HFF-Myc (cell line): ENCODE measurements around the gene FAM193B.
A peak's percentile ranks its signal among the peaks of the same experiment; 100 is the strongest.

ENCODE experiments used
- DNase-seq: peaks from one replicate; pipeline ENCODE4 v3.0.0-alpha.2; 2011; ENCODE audit warnings: low read depth; ENCODE audit errors: extremely low read depth
- H3K4me3 ChIP-seq: replicated peaks from 2 replicates; pipeline ENCODE4 v1.5.1; 2011; ENCODE audit warnings: low read depth, mild to moderate bottlenecking, control low read depth, low read length
- TF ChIP-seq, protein P1 (sequence below): IDR thresholded peaks from 2 replicates; pipeline ENCODE4 v1.5.1; 2012; ENCODE audit warnings: mild to moderate bottlenecking, low read depth, low read length, control low read depth; ENCODE audit errors: missing control alignments

Gene FAM193B

DNA sequence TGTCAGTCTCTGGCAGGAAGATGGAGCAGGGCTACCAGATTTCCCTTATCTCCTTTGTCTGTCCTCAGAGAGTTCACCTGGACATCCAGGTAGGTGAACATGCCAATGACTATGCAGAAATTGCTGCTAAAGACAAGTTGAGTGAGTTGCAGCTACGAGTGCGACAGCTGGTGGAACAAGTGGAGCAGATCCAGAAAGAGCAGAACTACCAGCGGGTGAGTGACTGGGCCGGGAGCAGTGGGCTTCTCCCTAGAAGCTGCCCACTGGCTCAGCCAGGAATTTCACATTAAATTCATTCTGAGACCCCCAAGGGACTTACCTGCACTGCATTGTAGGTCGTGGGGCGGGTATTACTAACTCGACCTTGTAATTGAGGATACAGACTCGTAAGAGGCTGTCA, 39.7 kb upstream of the FAM193B start:
- TF ChIP-seq, protein P1, sequence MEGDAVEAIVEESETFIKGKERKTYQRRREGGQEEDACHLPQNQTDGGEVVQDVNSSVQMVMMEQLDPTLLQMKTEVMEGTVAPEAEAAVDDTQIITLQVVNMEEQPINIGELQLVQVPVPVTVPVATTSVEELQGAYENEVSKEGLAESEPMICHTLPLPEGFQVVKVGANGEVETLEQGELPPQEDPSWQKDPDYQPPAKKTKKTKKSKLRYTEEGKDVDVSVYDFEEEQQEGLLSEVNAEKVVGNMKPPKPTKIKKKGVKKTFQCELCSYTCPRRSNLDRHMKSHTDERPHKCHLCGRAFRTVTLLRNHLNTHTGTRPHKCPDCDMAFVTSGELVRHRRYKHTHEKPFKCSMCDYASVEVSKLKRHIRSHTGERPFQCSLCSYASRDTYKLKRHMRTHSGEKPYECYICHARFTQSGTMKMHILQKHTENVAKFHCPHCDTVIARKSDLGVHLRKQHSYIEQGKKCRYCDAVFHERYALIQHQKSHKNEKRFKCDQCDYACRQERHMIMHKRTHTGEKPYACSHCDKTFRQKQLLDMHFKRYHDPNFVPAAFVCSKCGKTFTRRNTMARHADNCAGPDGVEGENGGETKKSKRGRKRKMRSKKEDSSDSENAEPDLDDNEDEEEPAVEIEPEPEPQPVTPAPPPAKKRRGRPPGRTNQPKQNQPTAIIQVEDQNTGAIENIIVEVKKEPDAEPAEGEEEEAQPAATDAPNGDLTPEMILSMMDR, result no peak
- H3K4me3 ChIP-seq, result no peak overlapping the region
- no peak for DNase-seq

- H3K4me3 ChIP-seq, result peak overlapping the region; percentile 67
- DNase-seq, result no peak
- TF ChIP-seq, protein P1, result no peak
Observed at GRCh38 chr5:177593511-177593910, 39.1 kb upstream of the FAM193B start.

GRCh38 chr5:177592905-177593304, 38.5 kb upstream of the FAM193B start:
- TF ChIP-seq, protein P1, result no peak
- H3K4me3 ChIP-seq, result peak overlapping the region; percentile 67
- no peak for DNase-seq

DNA sequence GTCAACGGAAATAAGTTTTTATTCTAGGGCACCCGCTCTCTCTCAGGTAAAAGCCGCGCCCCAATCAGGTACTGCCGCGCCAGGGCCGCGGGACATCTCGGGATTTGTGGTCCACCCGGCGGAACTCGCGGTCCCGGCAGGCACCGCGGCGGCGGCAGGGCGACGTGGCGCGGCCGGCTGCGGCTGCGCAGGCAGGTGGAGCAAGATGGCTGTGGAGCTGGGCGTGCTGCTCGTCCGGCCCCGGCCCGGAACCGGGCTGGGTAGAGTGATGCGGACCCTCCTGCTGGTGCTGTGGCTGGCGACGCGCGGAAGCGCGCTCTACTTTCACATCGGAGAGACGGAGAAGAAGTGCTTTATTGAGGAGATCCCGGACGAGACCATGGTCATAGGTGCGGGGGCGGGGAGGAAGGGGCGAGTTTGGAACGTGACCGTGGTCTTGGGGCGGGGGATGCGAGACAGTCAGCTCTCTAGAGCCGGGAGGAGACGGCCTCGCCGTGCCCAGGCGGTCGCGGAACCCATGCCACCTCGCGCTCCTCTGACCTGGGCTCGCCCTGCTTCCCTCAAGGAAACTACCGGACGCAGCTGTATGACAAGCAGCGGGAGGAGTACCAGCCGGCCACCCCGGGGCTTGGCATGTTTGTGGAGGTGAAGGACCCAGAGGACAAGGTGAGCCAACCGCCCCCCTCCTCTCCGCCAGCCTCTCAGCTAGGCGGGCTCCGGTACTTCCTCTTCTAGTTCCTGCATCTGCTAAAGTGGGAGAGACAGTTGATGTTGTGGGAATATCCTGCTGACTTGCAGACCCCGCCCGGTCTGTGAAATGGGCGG, 37.9 kb upstream of the FAM193B start, which contains the start of gene TMED9:
Gene TMED9, plus strand, starts transcription at position 194 of the 825 bp plus-strand sequence. Its CDS starts 12 bp downstream, at position 206.
- H3K4me3 ChIP-seq, result peak within 1 kb of the TSS; percentile 67
- TF ChIP-seq, protein P1, result no peak
- DNase-seq, result no peak

GRCh38 chr5:177591690-177592009, 37.3 kb upstream of the FAM193B start:
- TF ChIP-seq, protein P1, result no peak
- H3K4me3 ChIP-seq, result peak overlapping the region; percentile 67
- DNase-seq, result no peak

DNA sequence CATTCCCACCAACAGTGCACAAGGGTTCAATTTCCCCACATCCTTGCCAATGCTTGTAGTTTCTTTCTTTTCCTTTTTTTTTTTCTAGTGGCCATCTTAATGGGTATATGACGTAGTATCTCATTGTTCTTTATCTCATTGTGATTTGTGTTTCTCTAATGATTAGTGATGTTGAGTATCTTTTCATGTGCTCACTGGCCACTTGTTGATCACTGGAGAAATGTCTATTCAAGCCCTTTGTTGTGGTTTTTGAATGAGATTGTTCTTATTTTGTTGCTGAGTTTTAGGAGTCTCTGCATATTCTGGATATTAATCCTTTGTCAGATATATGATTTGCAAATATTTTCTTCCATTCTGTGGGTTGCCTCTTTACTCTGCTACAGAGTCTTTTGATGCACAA, 36.0 kb upstream of the FAM193B start:
- DNase-seq, result no peak
- no peak overlapping the region for H3K4me3 ChIP-seq
- TF ChIP-seq, protein P1, result no peak
